Fibroblast of the conjunctiva (primary cell): ENCODE data around the gene RHOT2.
A peak's percentile ranks its signal among the peaks of the same experiment; 100 is the strongest.
"Not testable (repeated sequence)": the region's sequence is repeated elsewhere in the genome, so short reads cannot be mapped to it uniquely, and the experiment has no call there.

Experiments used
- DNase-seq: peaks from one replicate; pipeline ENCODE4 v3.0.0-alpha.2; 2010; ENCODE audit warnings: low read depth

Gene RHOT2

GRCh38 chr16:681746-682427, 14.0 kb downstream of the RHOT2 start:
- no peak for DNase-seq

- no peak for DNase-seq
Measured at GRCh38 chr16:682493-683395, 14.8 kb downstream of the RHOT2 start.

- DNase-seq = no peak
Measured at GRCh38 chr16:683396-684070, 15.6 kb downstream of the RHOT2 start.

- peak; percentile 90 for DNase-seq
Measured at GRCh38 chr16:684071-684794, 16.3 kb downstream of the RHOT2 start, which contains the start of gene JMJD8. Gene JMJD8, minus strand, starts transcription at chr16:684334. Its CDS starts 15 bp downstream, at chr16:684319.

- no peak for DNase-seq
Measured at GRCh38 chr16:684961-685696, 17.2 kb downstream of the RHOT2 start.

GRCh38 chr16:685967-686366, 18.0 kb downstream of the RHOT2 start:
- DNase-seq = no peak

GRCh38 chr16:686459-687260, 18.7 kb downstream of the RHOT2 start:
- no peak for DNase-seq

- DNase-seq = no peak
Measured at GRCh38 chr16:687499-687898, 19.6 kb downstream of the RHOT2 start.

- no peak for DNase-seq
Measured at GRCh38 chr16:689175-689897, 21.4 kb downstream of the RHOT2 start.

GRCh38 chr16:691242-691641, 23.3 kb downstream of the RHOT2 start:
- DNase-seq = not testable (repeated sequence)

GRCh38 chr16:692356-693108, 24.6 kb downstream of the RHOT2 start:
- DNase-seq = no peak

- DNase-seq = no peak
Measured at GRCh38 chr16:693364-693763, 25.4 kb downstream of the RHOT2 start.

- DNase-seq = no peak
Measured at GRCh38 chr16:693766-694165, 25.8 kb downstream of the RHOT2 start.

GRCh38 chr16:694187-694862, 26.4 kb downstream of the RHOT2 start:
- DNase-seq = no peak

GRCh38 chr16:694863-695354, 27.0 kb downstream of the RHOT2 start:
- no peak for DNase-seq

- DNase-seq = no peak
Measured at GRCh38 chr16:695355-696089, 27.6 kb downstream of the RHOT2 start.

GRCh38 chr16:698911-699671, 31.2 kb downstream of the RHOT2 start:
- DNase-seq = no peak
